Central memory CD4-positive, alpha-beta T cell (primary cell): ENCODE data around the gene NELFB.
"Not testable (repeated sequence)": the region's sequence is repeated elsewhere in the genome, so short reads cannot be mapped to it uniquely, and the experiment has no call there.

ENCODE experiments used
- DNase-seq: peaks from one replicate; pipeline ENCODE4 v3.0.0; 2022

The NELFB gene

DNA sequence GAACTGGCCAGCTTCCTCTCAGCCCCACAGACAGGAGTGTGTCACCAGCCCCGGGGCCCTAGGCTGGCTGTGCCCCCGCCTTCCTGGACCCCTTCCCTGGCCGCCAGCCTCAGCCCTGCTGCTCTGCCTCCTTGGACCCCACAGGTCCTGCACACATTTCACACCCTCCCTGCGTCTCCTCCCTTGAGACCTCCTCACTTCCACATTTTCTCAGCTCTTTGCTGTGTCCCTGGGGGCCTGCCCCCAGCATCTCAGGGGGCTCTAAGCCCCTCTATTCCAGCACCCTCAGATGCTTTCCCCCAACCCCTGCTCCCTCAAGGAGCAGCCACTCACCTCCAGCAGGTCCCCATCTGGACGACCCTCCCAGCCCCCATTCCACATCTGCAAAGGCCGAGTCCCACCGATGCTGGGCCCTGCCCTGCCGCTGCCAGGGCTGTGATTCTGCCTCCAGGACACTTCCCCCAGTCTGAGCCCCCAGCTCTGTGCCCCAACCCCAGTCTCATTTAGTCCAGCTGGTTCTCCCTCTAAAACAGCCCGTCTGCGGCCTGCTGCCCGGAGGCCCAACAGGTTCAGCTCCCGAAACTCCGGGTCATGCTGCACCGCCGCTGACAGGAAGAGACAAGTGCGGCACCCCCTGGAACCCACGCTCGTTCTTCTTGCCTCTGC, 20.2 kb upstream of the NELFB start:
- DNase-seq = no peak

DNA sequence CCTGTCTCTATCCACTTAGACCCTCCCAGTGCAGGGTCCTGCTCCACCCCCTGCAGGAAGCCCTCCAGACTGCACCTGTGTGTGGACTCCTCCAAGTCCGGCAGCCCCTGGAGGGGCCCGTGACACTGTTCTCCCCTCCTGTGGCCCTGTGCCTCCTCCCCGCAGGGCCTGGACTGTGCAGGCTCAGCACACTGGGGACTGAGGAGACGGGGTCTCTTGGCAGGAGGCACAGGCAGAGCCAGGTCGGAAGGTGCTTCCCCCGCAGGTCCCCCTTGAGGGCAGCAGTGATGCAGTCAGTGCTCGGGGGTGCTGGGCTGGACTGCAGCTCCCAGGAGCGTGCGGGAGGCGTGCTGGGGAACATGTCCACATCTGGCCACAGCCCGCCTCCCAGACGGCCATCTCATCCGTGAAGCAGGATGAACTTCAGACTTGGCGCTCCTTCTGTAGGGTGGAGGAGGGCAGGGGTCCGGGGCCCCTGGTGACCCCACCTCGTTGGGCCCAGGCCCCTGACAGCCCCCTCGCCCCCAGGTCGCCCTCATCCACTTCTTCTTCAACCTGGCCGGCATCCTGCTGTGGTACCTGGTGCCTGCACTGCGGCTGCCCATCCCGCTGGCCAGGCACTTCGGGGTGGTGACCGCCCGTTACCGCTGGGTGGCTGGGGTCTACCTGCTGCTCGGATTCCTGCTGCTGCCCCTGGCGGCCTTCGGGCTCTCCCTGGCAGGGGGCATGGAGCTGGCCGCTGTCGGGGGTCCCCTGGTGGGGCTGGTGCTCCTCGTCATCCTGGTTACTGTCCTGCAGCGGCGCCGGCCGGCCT, 19.5 kb upstream of the NELFB start:
- DNase-seq = no peak

DNA sequence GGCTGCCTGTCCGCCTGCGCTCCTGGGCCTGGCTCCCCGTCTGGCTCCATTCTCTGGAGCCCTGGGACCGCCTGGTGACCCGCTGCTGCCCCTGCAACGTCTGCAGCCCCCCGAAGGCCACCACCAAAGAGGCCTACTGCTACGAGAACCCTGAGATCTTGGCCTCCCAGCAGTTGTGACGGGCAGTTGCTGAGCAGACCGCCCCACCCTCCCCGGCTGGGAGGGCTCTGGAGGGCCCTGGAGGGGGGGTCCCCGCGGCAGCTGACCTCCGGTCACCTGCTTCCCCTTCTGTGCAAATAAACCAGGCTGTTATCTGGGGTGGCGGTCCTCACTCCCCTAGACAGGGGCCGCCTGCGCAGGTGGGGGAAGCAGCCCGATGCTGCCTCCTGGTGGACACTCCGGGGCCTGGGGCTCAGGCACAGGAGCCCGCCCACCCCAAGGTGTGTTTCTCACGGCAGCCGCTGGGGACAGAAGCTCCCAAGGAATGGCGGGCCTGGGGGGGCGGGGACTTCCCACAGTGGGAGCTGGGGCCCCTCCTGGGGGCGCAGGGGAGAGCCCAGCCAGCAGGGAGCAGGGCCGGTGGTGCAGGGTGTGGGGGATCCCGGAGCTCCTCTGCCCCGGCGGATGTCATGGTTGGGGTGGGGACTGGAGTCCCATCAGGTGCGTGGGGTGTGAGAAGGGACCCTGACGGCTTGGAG, 18.7 kb upstream of the NELFB start:
- peak; percentile 83 for DNase-seq

DNA sequence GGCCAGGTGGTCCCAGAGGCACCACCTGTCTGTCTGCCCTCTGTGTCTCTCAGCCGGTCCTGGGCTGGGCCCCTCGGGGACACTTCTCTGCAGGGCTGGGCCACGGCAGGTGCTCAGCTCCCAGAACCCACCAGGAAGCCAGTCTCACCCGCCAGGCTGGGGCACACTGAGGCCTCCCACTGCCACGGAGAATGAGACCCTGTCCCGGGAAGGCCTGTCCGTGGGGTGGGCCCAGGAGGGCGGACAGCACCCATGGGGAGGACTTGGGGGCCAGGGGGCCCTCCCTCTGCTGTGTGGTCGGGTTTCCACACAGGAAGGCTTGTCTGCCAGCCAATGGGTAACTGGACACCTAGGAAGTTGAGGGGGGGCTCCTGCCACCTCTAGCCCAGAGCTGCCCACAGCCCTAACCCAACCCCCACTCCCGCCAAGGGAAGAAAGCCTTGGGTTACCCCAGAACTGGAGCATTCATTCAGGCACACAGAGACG, 18.1 kb upstream of the NELFB start:
- no peak for DNase-seq

DNA sequence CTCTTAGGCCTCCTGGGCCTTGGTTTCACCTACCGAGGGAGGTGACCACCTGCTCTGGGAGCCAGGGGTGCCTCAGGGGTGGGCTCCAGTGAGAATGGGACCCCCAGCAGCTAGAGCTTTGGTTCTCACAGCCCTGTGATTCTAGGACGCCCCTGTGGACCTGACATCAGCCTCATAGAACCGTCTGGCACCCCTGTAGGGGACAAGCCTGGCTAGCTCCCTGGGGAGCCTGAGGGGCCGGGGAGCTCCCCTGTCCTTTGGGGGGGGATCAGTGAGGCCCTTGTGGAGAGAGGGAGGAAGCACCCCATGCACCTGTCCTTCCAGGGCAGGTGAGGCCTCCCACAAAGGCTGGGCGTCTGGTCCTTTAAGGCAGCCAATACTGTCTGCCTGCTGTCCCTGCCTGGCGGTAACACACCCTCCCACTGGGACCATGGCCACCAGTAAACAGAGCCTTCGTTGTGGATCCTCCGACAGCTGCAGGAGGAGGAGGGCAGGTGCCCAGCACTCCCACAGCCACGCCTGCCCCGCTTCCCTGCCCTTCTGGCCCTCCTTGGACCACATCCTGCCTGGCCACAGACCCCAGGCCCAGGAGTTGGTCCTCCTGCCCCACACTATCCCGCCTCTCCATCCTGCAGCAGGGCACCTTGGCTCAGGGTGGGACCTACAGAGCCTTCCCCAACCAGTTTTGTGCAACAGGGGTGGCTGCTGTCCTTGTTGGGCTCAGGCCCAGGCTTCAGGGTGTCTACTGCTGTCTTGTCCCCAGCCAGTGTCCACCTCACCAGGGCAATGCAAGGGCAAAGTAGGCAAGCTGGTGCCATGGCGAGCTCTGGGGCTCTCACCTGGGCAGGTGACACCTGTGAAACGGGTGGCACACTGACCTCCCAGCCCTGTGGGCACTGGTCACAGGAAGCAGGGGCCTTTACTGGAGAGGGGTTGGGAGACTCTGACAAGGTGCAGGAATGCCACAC, 17.1 kb upstream of the NELFB start:
- no peak for DNase-seq

DNA sequence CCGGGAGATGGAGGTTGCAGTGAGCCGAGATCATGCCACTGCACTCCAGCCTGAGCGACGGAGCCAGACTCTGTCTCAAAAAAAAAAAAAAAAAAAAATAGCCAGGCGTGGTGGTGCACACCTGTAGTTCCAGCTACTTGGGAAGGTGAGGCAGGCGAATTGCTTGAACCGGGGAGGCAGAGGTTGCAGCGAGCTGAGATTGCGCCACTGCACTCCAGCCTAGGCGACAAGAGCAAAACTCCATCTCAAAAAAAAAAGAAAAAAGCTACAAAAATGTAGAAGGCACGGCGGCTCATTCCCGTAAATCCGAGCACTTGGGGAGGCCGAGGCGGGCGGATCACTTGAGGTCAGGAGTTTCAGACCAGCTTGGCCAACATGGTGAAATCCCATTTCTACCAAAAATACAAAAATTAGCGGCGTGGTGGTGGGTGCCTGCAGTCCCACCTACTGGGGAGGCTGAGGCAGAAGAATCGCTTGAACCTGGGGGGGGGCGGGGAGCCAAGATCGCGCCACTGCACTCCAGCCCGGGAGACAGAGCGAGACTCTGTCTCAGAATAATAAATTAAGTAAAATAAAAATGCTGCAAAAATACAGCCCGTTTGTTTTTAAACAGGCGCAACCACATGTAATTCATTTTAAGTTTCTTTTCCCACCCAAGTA, 15.5 kb upstream of the NELFB start:
- DNase-seq = not testable (repeated sequence)

DNA sequence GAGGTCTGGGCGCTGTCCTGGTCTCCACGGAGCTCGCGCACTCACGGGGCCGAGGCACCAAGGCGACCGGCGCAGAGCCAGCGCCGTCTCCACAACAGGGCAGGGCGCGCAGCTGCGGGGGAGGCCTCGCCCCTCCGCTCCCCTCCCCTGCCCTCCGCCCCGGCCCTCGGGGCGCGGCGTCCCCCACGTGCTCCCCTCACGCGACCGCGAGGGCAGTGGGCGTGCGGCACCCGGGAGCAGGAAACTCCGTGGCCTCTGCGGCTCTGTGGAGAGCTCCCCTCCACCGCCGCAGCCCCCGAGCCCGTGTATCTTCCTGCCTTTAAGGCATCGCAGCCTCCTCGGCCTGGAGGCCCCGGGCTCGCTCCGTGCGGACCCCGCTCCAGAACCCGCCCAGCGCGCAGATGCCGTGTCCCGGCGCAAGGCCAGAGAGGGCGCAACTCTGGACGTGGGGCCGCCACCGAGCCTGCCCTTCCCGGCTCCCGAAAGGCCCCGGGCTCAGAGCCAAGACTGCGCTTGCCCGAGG, 14.7 kb upstream of the NELFB start:
- DNase-seq = peak; percentile 78

DNA sequence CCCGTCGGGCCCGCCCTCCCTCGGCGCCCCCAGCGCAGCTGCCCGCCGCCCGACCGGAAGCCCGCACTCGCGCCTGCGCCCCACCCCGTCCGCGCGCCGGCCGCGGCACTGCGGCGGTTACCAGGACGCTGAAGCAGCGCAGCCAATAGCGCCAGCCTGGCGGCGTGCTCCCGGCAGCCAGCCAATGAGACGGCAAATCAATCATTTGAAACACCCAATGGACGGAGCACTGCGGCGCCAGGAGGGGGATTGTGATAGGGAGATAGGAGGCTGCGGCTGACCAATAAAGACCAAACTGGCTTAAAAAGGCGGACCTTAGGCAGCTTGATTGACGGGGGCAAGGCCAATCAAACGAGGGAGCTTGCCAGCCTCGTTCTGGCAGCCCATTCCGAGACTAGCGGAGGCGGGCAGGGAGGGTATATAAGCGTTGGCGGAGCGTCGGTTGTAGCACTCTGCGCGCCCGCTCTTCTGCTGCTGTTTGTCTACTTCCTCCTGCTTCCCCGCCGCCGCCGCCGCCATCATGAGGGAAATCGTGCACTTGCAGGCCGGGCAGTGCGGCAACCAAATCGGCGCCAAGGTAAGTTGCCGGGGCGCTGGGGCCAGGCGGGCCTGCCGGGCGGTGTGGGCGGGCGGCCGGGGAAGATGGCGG, 14.2 kb upstream of the NELFB start, which contains the start of gene TUBB4B:
TSS of gene TUBB4B (plus strand) at position 447 of the 649 bp plus-strand sequence. CDS start at position 521, 74 bp downstream.
- DNase-seq = peak; percentile 99

DNA sequence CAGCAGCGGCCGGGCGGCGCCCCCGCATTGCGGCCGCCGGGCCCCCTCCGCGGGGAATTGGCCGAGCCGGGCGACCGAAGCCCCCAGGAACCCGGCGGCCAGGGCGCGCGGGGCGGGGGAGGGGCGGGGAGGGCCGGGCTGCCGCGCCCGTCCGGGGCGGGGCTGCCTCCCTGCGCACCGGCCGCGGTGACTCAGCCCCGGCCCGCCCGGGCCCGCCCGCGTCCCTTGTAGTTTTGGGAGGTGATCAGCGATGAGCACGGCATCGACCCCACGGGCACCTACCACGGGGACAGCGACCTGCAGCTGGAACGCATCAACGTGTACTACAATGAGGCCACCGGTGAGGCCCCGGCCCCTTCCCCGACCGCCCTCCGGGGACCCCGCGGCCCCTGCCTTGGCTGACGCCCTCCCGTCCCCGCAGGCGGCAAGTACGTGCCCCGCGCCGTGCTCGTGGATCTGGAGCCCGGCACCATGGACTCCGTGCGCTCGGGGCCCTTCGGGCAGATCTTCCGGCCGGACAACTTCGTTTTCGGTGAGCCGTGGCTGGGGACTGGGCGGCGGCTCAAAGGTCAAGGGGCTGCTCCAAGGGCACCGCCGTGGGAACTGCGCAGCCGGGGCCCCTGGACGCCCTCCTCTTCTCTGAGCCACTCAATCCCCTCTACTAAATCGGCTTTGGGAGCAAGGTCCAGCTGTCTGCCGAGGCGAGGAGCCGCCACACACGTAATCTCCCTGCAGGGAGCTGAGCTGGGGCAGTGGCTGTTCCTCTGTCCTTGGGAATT, 13.4 kb upstream of the NELFB start:
- DNase-seq = peak; percentile 55

DNA sequence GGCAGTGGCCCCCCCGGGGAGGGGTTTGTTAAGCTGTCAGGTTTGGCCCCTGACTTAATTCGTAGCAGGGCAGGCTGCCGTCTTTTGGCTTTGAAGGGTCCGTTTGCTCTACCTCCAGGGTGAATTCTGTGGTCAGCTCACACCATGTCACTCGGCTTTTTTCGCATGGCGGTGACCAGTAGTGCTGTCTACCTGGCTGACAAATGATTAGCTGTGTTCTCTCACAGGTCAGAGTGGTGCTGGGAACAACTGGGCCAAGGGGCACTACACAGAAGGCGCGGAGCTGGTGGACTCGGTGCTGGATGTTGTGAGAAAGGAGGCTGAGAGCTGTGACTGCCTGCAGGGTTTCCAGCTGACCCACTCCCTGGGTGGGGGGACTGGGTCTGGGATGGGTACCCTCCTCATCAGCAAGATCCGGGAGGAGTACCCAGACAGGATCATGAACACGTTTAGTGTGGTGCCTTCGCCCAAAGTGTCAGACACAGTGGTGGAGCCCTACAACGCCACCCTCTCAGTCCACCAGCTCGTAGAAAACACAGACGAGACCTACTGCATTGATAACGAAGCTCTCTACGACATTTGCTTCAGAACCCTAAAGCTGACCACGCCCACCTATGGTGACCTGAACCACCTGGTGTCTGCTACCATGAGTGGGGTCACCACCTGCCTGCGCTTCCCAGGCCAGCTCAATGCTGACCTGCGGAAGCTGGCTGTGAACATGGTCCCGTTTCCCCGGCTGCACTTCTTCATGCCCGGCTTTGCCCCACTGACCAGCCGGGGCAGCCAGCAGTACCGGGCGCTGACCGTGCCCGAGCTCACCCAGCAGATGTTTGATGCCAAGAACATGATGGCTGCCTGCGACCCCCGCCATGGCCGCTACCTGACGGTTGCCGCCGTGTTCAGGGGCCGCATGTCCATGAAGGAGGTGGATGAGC, 12.6 kb upstream of the NELFB start:
- no peak for DNase-seq

DNA sequence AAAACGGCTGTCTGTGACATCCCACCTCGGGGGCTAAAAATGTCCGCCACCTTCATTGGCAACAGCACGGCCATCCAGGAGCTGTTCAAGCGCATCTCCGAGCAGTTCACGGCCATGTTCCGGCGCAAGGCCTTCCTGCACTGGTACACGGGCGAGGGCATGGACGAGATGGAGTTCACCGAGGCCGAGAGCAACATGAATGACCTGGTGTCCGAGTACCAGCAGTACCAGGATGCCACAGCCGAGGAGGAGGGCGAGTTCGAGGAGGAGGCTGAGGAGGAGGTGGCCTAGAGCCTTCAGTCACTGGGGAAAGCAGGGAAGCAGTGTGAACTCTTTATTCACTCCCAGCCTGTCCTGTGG, 11.9 kb upstream of the NELFB start:
- not testable (repeated sequence) for DNase-seq

DNA sequence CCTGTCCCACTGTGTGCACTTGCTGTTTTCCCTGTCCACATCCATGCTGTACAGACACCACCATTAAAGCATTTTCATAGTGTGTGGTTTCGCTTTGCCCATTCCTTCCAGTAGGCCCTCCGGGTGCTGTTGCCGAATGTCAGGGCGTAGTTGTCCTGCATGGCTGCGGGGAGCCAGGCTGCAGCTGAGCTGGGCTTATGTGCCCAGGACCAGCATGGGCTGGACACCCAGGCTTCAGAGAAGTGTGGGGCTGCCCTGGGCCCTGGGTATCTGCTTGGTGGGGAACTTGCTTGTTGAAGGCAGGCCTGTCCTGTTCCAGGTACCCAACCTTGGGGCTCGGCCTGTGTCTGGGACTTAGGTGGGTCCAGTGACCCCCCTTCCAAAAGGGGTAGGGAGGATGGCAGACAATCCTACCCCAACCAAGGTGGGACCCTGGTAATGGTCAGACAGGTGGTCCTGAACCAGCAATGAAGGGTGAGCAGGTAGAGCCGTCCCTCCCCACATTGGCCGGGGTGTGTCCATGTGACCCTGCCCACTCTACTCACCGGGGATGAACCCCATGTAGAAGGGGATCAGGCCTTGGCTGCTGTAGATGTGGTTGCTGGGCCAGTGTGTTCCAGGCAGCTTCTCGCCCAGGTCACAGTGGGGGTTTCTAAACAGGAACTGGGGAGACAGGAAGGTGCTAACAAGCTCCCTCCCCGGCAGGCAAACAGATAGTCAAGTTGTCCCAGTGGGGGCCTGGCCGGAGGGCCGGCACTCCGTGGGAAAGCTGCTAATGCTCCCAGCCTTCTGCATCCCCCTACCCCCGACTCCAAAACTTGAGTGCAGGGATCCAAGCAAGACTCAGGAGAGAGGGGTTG, 11.3 kb upstream of the NELFB start:
- no peak for DNase-seq

DNA sequence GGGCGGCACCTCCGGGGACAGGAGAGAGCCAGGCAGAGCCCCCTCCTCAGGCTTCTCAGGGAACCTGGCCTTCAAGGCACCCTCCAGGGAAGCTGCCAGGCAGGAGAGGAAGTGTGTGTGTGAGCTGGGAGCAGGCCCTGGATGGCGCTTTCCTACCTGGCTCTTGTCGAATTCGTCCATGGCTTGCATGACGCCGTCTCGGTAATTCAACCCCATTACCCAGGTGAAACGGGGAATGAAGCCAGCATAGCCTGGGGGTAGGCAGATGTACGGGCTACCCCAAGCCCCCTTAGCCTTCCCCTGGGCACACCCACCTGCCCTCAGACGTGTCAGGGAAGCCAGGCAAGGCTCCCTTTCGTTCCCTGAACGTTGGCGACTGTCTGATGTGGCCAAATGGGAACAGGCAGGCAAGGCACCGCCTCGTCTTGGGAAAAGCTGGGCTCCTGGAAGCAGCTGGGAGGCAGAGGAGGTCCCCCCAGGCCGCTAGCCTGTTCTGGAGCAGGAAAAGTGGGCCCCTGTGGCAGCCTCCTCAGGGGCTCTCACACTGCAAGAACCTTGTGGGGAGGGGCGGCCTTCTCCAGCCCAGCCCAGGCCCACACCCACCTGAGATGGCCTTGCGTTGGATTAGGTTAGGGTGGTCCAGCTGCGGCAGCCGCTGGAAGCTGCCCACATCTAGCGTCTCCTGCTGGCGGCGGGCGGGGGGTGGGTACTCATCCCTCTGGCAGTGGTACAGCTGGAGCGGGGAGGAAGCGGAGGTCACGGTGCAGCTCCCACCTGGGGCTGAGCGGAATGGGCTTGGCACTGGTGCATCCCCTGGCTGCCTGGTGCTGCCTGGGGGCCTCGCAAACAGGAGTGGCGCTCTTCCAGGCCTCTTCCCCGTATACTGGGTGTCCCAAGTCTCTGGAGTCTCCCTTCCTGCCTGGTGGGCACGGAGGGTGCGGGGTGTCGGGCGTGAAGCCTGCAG, 10.4 kb upstream of the NELFB start:
- DNase-seq = no peak

DNA sequence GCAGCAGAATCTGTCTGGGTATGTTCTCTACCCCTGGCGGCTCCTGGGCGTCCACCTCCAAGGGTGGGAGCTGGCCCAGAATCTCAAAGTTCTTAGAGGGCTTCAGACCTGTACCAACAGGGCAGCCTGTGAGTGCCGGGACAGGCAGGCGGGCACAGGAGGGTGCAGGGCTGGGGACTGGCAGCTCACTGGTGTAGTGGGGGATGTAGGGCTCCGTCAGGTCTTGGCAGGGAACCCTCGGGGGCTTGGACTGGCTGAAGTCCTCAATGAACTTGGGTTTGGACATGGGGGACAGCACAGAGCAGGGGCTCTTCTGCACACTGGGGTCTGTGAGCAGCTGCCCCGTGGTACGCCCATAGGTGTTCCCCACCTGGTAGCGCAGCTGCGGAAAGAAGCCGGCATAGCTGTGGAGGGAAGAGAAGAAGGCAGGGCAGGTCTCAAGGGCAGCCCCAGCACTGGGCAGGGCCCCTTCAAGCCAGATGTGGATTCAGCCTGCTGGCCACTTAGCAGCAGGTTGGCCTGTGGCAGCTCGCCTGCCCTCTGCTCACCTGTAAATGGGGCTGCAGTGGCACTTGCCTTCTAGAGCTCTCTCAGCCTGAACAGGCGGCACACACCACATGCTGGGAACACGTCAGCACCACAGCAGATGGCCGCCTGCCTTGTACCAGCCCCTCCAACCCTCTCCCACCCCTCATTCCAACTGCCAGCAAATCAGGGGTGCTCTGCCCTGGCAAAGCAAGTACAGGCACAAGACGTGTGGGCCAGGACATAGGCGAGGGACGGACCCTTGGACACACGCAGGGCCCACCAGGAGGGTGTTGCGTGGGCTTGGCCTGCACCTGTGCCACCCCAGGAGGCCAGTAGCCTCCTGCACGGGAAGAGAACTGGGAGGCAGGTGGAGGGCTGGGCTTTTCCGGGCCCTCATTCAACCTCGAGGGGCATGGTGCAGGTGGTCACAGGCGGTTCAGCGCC, 9.4 kb upstream of the NELFB start:
- DNase-seq = no peak

DNA sequence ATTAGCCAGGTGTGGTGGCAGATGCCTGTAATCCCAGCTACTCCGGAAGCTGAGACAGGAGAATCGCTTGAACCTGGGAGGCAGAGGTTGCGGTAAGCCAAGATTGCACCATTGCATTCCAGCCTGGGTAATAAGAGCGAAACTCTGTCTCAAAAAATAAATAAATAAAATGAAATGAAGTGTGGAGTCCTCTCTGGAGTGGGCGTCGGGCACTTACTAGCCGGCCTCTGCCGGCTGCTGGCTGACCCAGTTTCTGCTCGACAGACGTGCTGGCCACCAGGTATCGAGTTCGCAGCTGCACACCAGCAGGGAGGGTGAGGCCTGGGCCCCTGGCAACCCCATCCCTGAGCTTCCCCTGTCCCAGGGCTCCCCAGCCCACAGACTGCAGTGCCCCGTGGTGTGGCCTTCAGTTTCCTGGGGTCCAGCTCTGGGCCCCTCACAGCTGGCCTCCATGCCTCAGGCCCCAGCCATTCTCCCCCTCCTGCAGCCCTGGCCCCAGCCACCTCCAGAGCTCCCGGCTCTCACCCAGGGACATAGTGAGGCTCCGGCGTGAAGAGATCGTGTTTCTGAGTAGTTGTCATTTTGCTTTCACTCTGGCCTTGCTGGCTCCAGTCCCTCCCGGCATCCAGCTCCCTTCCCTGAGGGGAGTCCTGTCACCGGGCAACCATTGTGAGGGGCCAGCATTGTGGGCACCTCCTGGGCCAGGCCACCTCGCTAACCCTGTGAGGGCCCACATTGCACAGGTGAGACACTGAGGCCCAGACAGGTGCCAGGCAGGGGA, 7.8 kb upstream of the NELFB start:
- DNase-seq = no peak
